Right hindlimb (tissue), 1 donor: ENCODE measurements around the gene SMIM22.

ENCODE experiments used
- DNase-seq: peaks from one replicate; pipeline ENCODE4 v3.0.0-alpha.2; 2018

The SMIM22 gene

GRCh38 chr16:4796982-4797804 lies 2.0 kb downstream of the SMIM22 start:
- no peak for DNase-seq

GRCh38 chr16:4797805-4798252 lies 2.7 kb downstream of the SMIM22 start:
- no peak for DNase-seq

- DNase-seq = no peak
These were observed 3.3 kb downstream of the SMIM22 start for GRCh38 chr16:4798456-4798855.

GRCh38 chr16:4799171-4799855 lies 4.1 kb downstream of the SMIM22 start:
- no peak for DNase-seq

GRCh38 chr16:4800290-4801041 lies 5.3 kb downstream of the SMIM22 start:
- no peak for DNase-seq

- DNase-seq = no peak
These were observed 6.1 kb downstream of the SMIM22 start for GRCh38 chr16:4801051-4801961.

GRCh38 chr16:4801962-4802658 lies 6.9 kb downstream of the SMIM22 start, which contains the start of gene ROGDI:
TSS of gene ROGDI (minus strand) at chr16:4802633. CDS start at chr16:4802571, 62 bp downstream.
- no peak for DNase-seq

GRCh38 chr16:4802659-4803287 lies 7.6 kb downstream of the SMIM22 start:
- DNase-seq = peak; percentile 94

GRCh38 chr16:4803401-4803844 lies 8.3 kb downstream of the SMIM22 start:
- DNase-seq = no peak

GRCh38 chr16:4803898-4804762 lies 9.0 kb downstream of the SMIM22 start:
- no peak for DNase-seq

GRCh38 chr16:4805231-4805630 lies 10.1 kb downstream of the SMIM22 start:
- DNase-seq = no peak

GRCh38 chr16:4806280-4806679 lies 11.1 kb downstream of the SMIM22 start:
- no peak for DNase-seq

GRCh38 chr16:4811242-4811641 lies 16.1 kb downstream of the SMIM22 start:
- DNase-seq = no peak

GRCh38 chr16:4811773-4812172 lies 16.6 kb downstream of the SMIM22 start:
- no peak for DNase-seq

- no peak for DNase-seq
These were observed 18.3 kb downstream of the SMIM22 start for GRCh38 chr16:4813251-4814003.

- no peak for DNase-seq
These were observed 18.9 kb downstream of the SMIM22 start for GRCh38 chr16:4814046-4814445.

GRCh38 chr16:4814542-4815173 lies 19.5 kb downstream of the SMIM22 start:
- DNase-seq = no peak

- DNase-seq = no peak
These were observed 25.5 kb downstream of the SMIM22 start for GRCh38 chr16:4820652-4821051.

GRCh38 chr16:4825196-4825595 lies 30.0 kb downstream of the SMIM22 start:
- DNase-seq = no peak
